SJSA1 (cell line): ENCODE measurements around the gene GBX1. TPM values are rescaled to one million over a fixed set of nuclear protein-coding genes. Genes with fewer than 3 reads are reported as not detected.
A peak's percentile ranks its signal among the peaks of the same experiment; 100 is the strongest.

ENCODE experiments used
- DNase-seq, 2 experiments: peaks; one replicate each; pipeline ENCODE4 v3.0.0-alpha.2; 2015 to 2020; ENCODE audit warnings: low spot score in 2 of 2, low read depth in 1 of 2
- H3K27ac ChIP-seq: fragments of 250-450 bp; sonication (Bioruptor Pico); 2 replicates; pipeline ENCODE4 v1.5.1; 2020; ENCODE audit warnings: mild to moderate bottlenecking, moderate library complexity
- H3K27me3 ChIP-seq: fragments of 250-450 bp; sonication (Bioruptor Pico); replicated peaks from 2 replicates; pipeline ENCODE4 v1.5.1; 2020; ENCODE audit warnings: mild to moderate bottlenecking, moderate library complexity
- H3K36me3 ChIP-seq: fragments of 250-450 bp; sonication (Bioruptor Pico); 2 replicates; pipeline ENCODE4 v1.5.1; 2020; ENCODE audit warnings: mild to moderate bottlenecking
- H3K4me1 ChIP-seq: fragments of 250-450 bp; sonication (Bioruptor Pico); replicated peaks from 2 replicates; pipeline ENCODE4 v1.6.1; 2021; ENCODE audit warnings: mild to moderate bottlenecking
- H3K4me3 ChIP-seq: fragments of 250-450 bp; sonication (Bioruptor Pico); 2 replicates; pipeline ENCODE4 v1.5.1; 2020; ENCODE audit warnings: mild to moderate bottlenecking
- H3K9me3 ChIP-seq: fragments of 250-450 bp; sonication (Bioruptor Pico); replicated peaks from 2 replicates; pipeline ENCODE4 v1.5.1; 2020; ENCODE audit warnings: mild to moderate bottlenecking
- total RNA-seq: library from RNA; depleted of rRNA; stranded (reverse); fragments of >200 nt; shearing (Covaris generic); gene quantifications from 2 replicates; pipeline ENCODE4 v1.2.3, GENCODE V29; 2014; rRNA removed

Gene GBX1
- total RNA-seq, 1 experiment from 2014 or later, result not detected

GRCh38 chr7:151107882-151108281 is 59.6 kb downstream of the GBX1 start:
- DNase-seq, result no peak
- H3K27ac ChIP-seq, result no peak overlapping the region
- H3K9me3 ChIP-seq, result no peaks in the 10 kb centered on the region

GRCh38 chr7:151104411-151105235 is 62.9 kb downstream of the GBX1 start:
- H3K27ac ChIP-seq, result no peak overlapping the region
- no peak overlapping the region for H3K4me3 ChIP-seq
- peaks cover 3% of the 10 kb centered on the region; the same call in 1 of the 2 replicates for H3K36me3 ChIP-seq
- H3K4me1 ChIP-seq, result peaks cover 15% of the 10 kb centered on the region
- no peaks in the 10 kb centered on the region for H3K27me3 ChIP-seq
- no peaks in the 10 kb centered on the region for H3K9me3 ChIP-seq
- peak in 1 of 2 experiments; percentile 37 for DNase-seq

More at GRCh38 chr7:151107882-151108281, 59.6 kb downstream of the GBX1 start:
- Histone ChIP-seq H3K4me1 (peaks cover 23% of the 10 kb centered on the region), H3K36me3 (peaks cover 3% of the 10 kb centered on the region; the same call in 1 of the 2 replicates), H3K4me3 (no peak overlapping the region), H3K27me3 (no peaks in the 10 kb centered on the region)

GRCh38 chr7:151103973-151104372 is 63.5 kb downstream of the GBX1 start:
- Histone ChIP-seq H3K4me1 (peaks cover 9% of the 10 kb centered on the region), H3K36me3 (peaks cover 3% of the 10 kb centered on the region; the same call in 1 of the 2 replicates), H3K27me3 (no peaks in the 10 kb centered on the region), H3K9me3 (no peaks in the 10 kb centered on the region), H3K4me3 (no peak overlapping the region), H3K27ac (no peak overlapping the region)
- no peak for DNase-seq

- Histone ChIP-seq H3K9me3 (no peaks in the 10 kb centered on the region), H3K4me3 (no peak overlapping the region)
- DNase-seq, result no peak
Measured at GRCh38 chr7:151102991-151103390, 64.5 kb downstream of the GBX1 start.

GRCh38 chr7:151101621-151102396 is 65.7 kb downstream of the GBX1 start:
- Histone ChIP-seq H3K36me3 (peaks cover 3% of the 10 kb centered on the region; the same call in 1 of the 2 replicates), H3K4me1 (peaks cover 9% of the 10 kb centered on the region), H3K4me3 (no peak overlapping the region), H3K27me3 (no peaks in the 10 kb centered on the region), H3K9me3 (no peaks in the 10 kb centered on the region), H3K27ac (no peak overlapping the region)
- no peak for DNase-seq

More at GRCh38 chr7:151102991-151103390, 64.5 kb downstream of the GBX1 start:
- peaks cover 3% of the 10 kb centered on the region; the same call in 1 of the 2 replicates for H3K36me3 ChIP-seq
- no peak overlapping the region for H3K27ac ChIP-seq
- no peaks in the 10 kb centered on the region for H3K27me3 ChIP-seq
- peaks cover 9% of the 10 kb centered on the region for H3K4me1 ChIP-seq

- Histone ChIP-seq H3K36me3 (no peaks in the 10 kb centered on the region), H3K9me3 (no peaks in the 10 kb centered on the region), H3K27me3 (no peaks in the 10 kb centered on the region), H3K4me3 (no peak overlapping the region), H3K4me1 (peaks cover 9% of the 10 kb centered on the region), H3K27ac (no peak overlapping the region)
- DNase-seq, result no peak
Measured at GRCh38 chr7:151100921-151101320, 66.6 kb downstream of the GBX1 start.

GRCh38 chr7:151099486-151100211 is 67.8 kb downstream of the GBX1 start:
- no peak overlapping the region for H3K4me3 ChIP-seq
- H3K4me1 ChIP-seq, result peaks cover 7% of the 10 kb centered on the region

More at GRCh38 chr7:151099486-151100211, 67.8 kb downstream of the GBX1 start:
- Histone ChIP-seq H3K36me3 (no peaks in the 10 kb centered on the region), H3K9me3 (no peaks in the 10 kb centered on the region), H3K27ac (no peak overlapping the region), H3K27me3 (no peaks in the 10 kb centered on the region)
- no peak for DNase-seq

Other genes with a start within 250 kb of the GBX1 start
- not detected in 2 replicates for gene KCNH2, start 189.4 kb downstream of the GBX1 start, total RNA-seq
- gene NOS3, start 176.7 kb downstream of the GBX1 start, total RNA-seq, result not detected in 2 replicates
- not detected in 2 replicates for gene ATG9B, start 143.2 kb downstream of the GBX1 start, total RNA-seq
- gene ABCB8, start 139.2 kb downstream of the GBX1 start, total RNA-seq, result 24.6 and 38.2 TPM in 2 replicates
- not detected in 2 replicates for gene ASIC3, start 119.2 kb downstream of the GBX1 start, total RNA-seq
- gene CDK5, start 109.8 kb downstream of the GBX1 start, total RNA-seq, result 23.7 and 29.3 TPM in 2 replicates
- gene SLC4A2, start 108.1 kb downstream of the GBX1 start, total RNA-seq, result 95.5 and 100 TPM in 2 replicates
- gene FASTK, start 86.9 kb downstream of the GBX1 start, total RNA-seq, result 104 and 120 TPM in 2 replicates
- 32.5 and 34.5 TPM in 2 replicates for gene TMUB1, start 84.2 kb downstream of the GBX1 start, total RNA-seq
- gene AGAP3, start 81.2 kb downstream of the GBX1 start, total RNA-seq, result 19.9 and 36.6 TPM in 2 replicates
- gene ASB10, start 19.6 kb upstream of the GBX1 start, total RNA-seq, result not detected in 2 replicates
- gene H2BK1, start 42.8 kb upstream of the GBX1 start, total RNA-seq, result not detected in 2 replicates
- gene ABCF2, start 59.5 kb upstream of the GBX1 start, total RNA-seq, result 52.0 and 72.6 TPM in 2 replicates
- gene CHPF2, start 64.8 kb upstream of the GBX1 start, total RNA-seq, result 50.1 and 68.1 TPM in 2 replicates
- gene SMARCD3, start 81.0 kb upstream of the GBX1 start, total RNA-seq, result 20.9 and 22.6 TPM in 2 replicates
- 50.6 and 50.7 TPM in 2 replicates for gene NUB1, start 174.1 kb upstream of the GBX1 start, total RNA-seq
- gene WDR86, start 242.3 kb upstream of the GBX1 start, total RNA-seq, result 0.39 and 0.72 TPM in 2 replicates